Neuronal stem cell (in vitro differentiated cells): ENCODE measurements around the gene CSF2RB.

Experiments used
- DNase-seq: peaks from one replicate; pipeline ENCODE4 v3.0.0-alpha.2; 2013; ENCODE audit warnings: low spot score
- H2AFZ ChIP-seq: one replicate; pipeline ENCODE4 v1.6.1; 2013; ENCODE audit warnings: mild to moderate bottlenecking, low read length, inconsistent platforms
- H2AK5ac ChIP-seq: 2 replicates; pipeline ENCODE4 v1.6.1; 2013; ENCODE audit warnings: low read depth, mild to moderate bottlenecking, inconsistent platforms, low read length, moderate library complexity, mixed read lengths
- H2BK120ac ChIP-seq: 2 replicates; pipeline ENCODE4 v1.6.1; 2013; ENCODE audit warnings: low read depth, mild to moderate bottlenecking, inconsistent platforms, low read length, moderate library complexity, mixed read lengths
- H2BK12ac ChIP-seq: one replicate; pipeline ENCODE4 v1.6.1; 2013; ENCODE audit warnings: low read length, inconsistent platforms
- H2BK15ac ChIP-seq: 2 replicates; pipeline ENCODE4 v1.6.1; 2013; ENCODE audit warnings: mild to moderate bottlenecking, low read length, inconsistent platforms, mixed read lengths
- H2BK5ac ChIP-seq: one replicate; pipeline ENCODE4 v1.6.1; 2013; ENCODE audit warnings: inconsistent platforms, mild to moderate bottlenecking, low read length, moderate library complexity
- H3K14ac ChIP-seq: one replicate; pipeline ENCODE4 v1.6.1; 2013; ENCODE audit warnings: low read length, inconsistent platforms
- H3K18ac ChIP-seq: 2 replicates; pipeline ENCODE4 v1.6.1; 2013; ENCODE audit warnings: low read length, inconsistent platforms
- H3K23ac ChIP-seq: 2 replicates; pipeline ENCODE4 v1.6.1; 2013; ENCODE audit warnings: low read depth, mild to moderate bottlenecking, mixed read lengths, low read length, inconsistent platforms; ENCODE audit not compliant: poor library complexity
- H3K27ac ChIP-seq: replicated peaks from 3 replicates; pipeline ENCODE4 v1.5.1; 2013; ENCODE audit warnings: low read length, inconsistent platforms
- H3K27me3 ChIP-seq, 3 experiments: 2 replicates each; pipeline ENCODE4 v1.6.1; 2013; ENCODE audit warnings: low read length in 3 of 3, mild to moderate bottlenecking in 2 of 3, inconsistent platforms in 1 of 3, low read depth in 1 of 3, mixed read lengths in 1 of 3, moderate library complexity in 1 of 3; ENCODE audit not compliant: control insufficient read depth in 3 of 3, insufficient read depth in 3 of 3
- H3K36me3 ChIP-seq, 2 donors: replicated peaks in 1 of 2; 2 replicates each; pipeline ENCODE4 v1.6.1; 2013; ENCODE audit warnings: low read length in 2 of 2; ENCODE audit not compliant: control insufficient read depth in 2 of 2, insufficient read depth in 2 of 2
- H3K4ac ChIP-seq: 2 replicates; pipeline ENCODE4 v1.6.1; 2013; ENCODE audit warnings: inconsistent platforms, mild to moderate bottlenecking, low read length, moderate library complexity
- H3K4me1 ChIP-seq, 2 donors: 1 replicate in 1 of 2; 2 replicates in 1 of 2; pipeline ENCODE4 v1.6.1; 2013; ENCODE audit warnings: low read length in 2 of 2, low read depth in 1 of 2; ENCODE audit not compliant: control insufficient read depth in 2 of 2, insufficient read depth in 1 of 2
- H3K4me2 ChIP-seq: one replicate; pipeline ENCODE4 v1.6.1; 2013; ENCODE audit warnings: mild to moderate bottlenecking, low read length, inconsistent platforms; ENCODE audit not compliant: insufficient read depth, poor library complexity, severe bottlenecking
- H3K4me3 ChIP-seq, 2 donors: 2 replicates each; pipeline ENCODE4 v1.5.1; 2013; ENCODE audit warnings: low read length in 2 of 2, mild to moderate bottlenecking in 2 of 2, inconsistent platforms in 1 of 2, moderate library complexity in 1 of 2
- H3K79me1 ChIP-seq: one replicate; pipeline ENCODE4 v1.6.1; 2013; ENCODE audit warnings: low read depth, mild to moderate bottlenecking, inconsistent platforms, low read length, moderate library complexity
- H3K9ac ChIP-seq: one replicate; pipeline ENCODE4 v1.6.1; 2013; ENCODE audit warnings: mild to moderate bottlenecking, low read depth, low read length, inconsistent platforms; ENCODE audit not compliant: poor library complexity
- H3K9me3 ChIP-seq, 2 donors: replicated peaks in 1 of 2; 2 replicates each; pipeline versions ENCODE3 to v1.6.1; 2013; ENCODE audit warnings: low read length in 2 of 2, mild to moderate bottlenecking in 2 of 2, inconsistent platforms in 1 of 2, low read depth in 1 of 2, mixed read lengths in 1 of 2, moderate library complexity in 1 of 2; ENCODE audit not compliant: control insufficient read depth in 2 of 2, insufficient read depth in 1 of 2
- H4K8ac ChIP-seq: one replicate; pipeline ENCODE4 v1.6.1; 2013; ENCODE audit warnings: low read depth, mild to moderate bottlenecking, inconsistent platforms, low read length, moderate library complexity
- H4K91ac ChIP-seq: one replicate; pipeline ENCODE4 v1.6.1; 2013; ENCODE audit warnings: low read length, low read depth, mild to moderate bottlenecking, inconsistent platforms; ENCODE audit not compliant: poor library complexity
- WGBS, 2 donors: extraction: QIAGEN DNeasy Blood & Tissue Kit; methylation state at CpG; one replicate each; pipeline ENCODE4 v1.1.7; 2013; ENCODE audit warnings: missing lambda C conversion rate in 2 of 2, mixed read lengths in 1 of 2; ENCODE audit not compliant: insufficient read length in 2 of 2, insufficient replicate concordance in 1 of 2; ENCODE audit errors: extremely low coverage in 2 of 2; 5-methylcytosine and 5-hydroxymethylcytosine counted together

CSF2RB gene

DNA sequence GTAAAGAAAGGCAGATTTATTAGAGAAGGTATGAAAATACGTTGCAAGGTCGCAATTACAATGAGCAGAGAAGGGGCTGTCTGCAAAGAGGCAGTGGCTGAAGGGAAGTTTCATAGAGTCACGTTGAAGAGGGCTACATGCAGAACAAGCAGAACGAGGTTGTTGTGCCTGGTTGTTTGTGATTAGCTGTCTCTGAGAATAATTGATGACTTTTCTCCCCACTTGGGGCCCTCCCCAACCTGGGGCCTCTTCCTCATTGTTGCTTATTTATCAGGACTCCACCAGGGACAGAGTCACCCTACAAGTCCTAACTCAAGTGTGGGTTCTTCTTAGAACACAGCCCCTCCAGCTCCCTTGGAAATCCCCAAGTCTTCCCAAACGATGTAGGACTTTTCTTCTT, 29.1 kb downstream of the CSF2RB start:
- H3K27ac ChIP-seq, result no peak overlapping the region
- no peak overlapping the region for H2AFZ ChIP-seq
- H3K23ac ChIP-seq, result no peak overlapping the region
- H2BK12ac ChIP-seq, result no peak overlapping the region
- H2BK120ac ChIP-seq, result no peak overlapping the region
- no peak for DNase-seq
- H3K4me1 ChIP-seq, result no peaks in the 10 kb centered on the region
- WGBS, 2 donors, result no CpG with 5 or more reads among the region's 5 CpGs
- H4K91ac ChIP-seq, result no peak overlapping the region
- no peak overlapping the region for H3K9ac ChIP-seq
- H2BK15ac ChIP-seq, result no peak overlapping the region
- peaks cover 0 to 20% (median 0%) of the 10 kb centered on the region in 3 experiments for H3K27me3 ChIP-seq
- H3K9me3 ChIP-seq, result no peaks in the 10 kb centered on the region
- no peaks in the 10 kb centered on the region for H3K79me1 ChIP-seq
- H3K36me3 ChIP-seq, result no peaks in the 10 kb centered on the region
- no peak overlapping the region for H3K18ac ChIP-seq
- H3K4me2 ChIP-seq, result no peak overlapping the region
- H3K14ac ChIP-seq, result no peak overlapping the region
- no peak overlapping the region for H2AK5ac ChIP-seq
- no peak overlapping the region for H3K4me3 ChIP-seq
- no peak overlapping the region for H2BK5ac ChIP-seq
- H3K4ac ChIP-seq, result no peak overlapping the region
- no peak overlapping the region for H4K8ac ChIP-seq

GRCh38 chr22:36946421-36947158, 33.2 kb downstream of the CSF2RB start:
- no peak overlapping the region for H2BK15ac ChIP-seq
- no peak overlapping the region for H2BK12ac ChIP-seq
- no peak overlapping the region for H3K23ac ChIP-seq
- H3K4me2 ChIP-seq, result no peak overlapping the region
- no peaks in the 10 kb centered on the region for H3K9me3 ChIP-seq
- H3K79me1 ChIP-seq, result no peaks in the 10 kb centered on the region
- no peak overlapping the region for H3K14ac ChIP-seq
- no peak overlapping the region for H2AFZ ChIP-seq
- H3K36me3 ChIP-seq, result no peaks in the 10 kb centered on the region
- H4K91ac ChIP-seq, result no peak overlapping the region
- H2BK5ac ChIP-seq, result no peak overlapping the region
- WGBS, 2 donors, result no CpG with 5 or more reads among the region's 4 CpGs
- no peak overlapping the region for H3K27ac ChIP-seq
- DNase-seq, result no peak
- H3K9ac ChIP-seq, result no peak overlapping the region
- H2AK5ac ChIP-seq, result no peak overlapping the region
- no peak overlapping the region for H4K8ac ChIP-seq
- no peak overlapping the region for H3K4ac ChIP-seq
- H3K4me3 ChIP-seq, result no peak overlapping the region
- no peak overlapping the region for H3K18ac ChIP-seq
- H3K27me3 ChIP-seq, result peaks cover 0 to 35% (median 0%) of the 10 kb centered on the region in 3 experiments
- no peak overlapping the region for H2BK120ac ChIP-seq
- H3K4me1 ChIP-seq, result no peaks in the 10 kb centered on the region

- H3K27ac ChIP-seq, result no peak overlapping the region
- peaks cover 0 to 2% of the 10 kb centered on the region in 2 donors for H3K4me1 ChIP-seq
- no peaks in the 10 kb centered on the region for H3K79me1 ChIP-seq
- H2BK120ac ChIP-seq, result no peak overlapping the region
- no peaks in the 10 kb centered on the region for H3K9me3 ChIP-seq
- no peak overlapping the region for H2BK12ac ChIP-seq
- H3K14ac ChIP-seq, result no peak overlapping the region
- H3K4ac ChIP-seq, result no peak overlapping the region
- no peak overlapping the region for H3K4me3 ChIP-seq
- WGBS, 2 donors, result no CpG with 5 or more reads among the region's 9 CpGs
- H3K4me2 ChIP-seq, result no peak overlapping the region
- no peak overlapping the region for H2AK5ac ChIP-seq
- H3K9ac ChIP-seq, result no peak overlapping the region
- H3K23ac ChIP-seq, result no peak overlapping the region
- no peak overlapping the region for H2BK5ac ChIP-seq
- no peak overlapping the region for H4K91ac ChIP-seq
- H4K8ac ChIP-seq, result no peak overlapping the region
- H3K18ac ChIP-seq, result no peak overlapping the region
- no peak for DNase-seq
- H3K27me3 ChIP-seq, result peaks cover 0 to 25% (median 0%) of the 10 kb centered on the region in 3 experiments
- no peak overlapping the region for H2BK15ac ChIP-seq
- no peaks in the 10 kb centered on the region for H3K36me3 ChIP-seq
- H2AFZ ChIP-seq, result no peak overlapping the region
Measured at GRCh38 chr22:36948273-36949225, 35.1 kb downstream of the CSF2RB start.
